Aortic smooth muscle cell (primary cell): ENCODE measurements around the gene B3GALT6. TPM values are rescaled to one million over a fixed set of nuclear protein-coding genes. Genes with fewer than 3 reads are reported as not detected.

ENCODE experiments used
- total RNA-seq: library from RNA; depleted of rRNA; stranded (reverse); fragments of >200 nt; gene quantifications from 2 replicates; pipeline ENCODE4 v1.2.3, GENCODE V29; 2014

B3GALT6 gene
- 16.3 and 21.9 TPM in 2 replicates for total RNA-seq

GRCh38 chr1:1232208-1232795 is at the start of gene B3GALT6:
TSS of gene B3GALT6 (plus strand) at chr1:1232237. CDS start at chr1:1232279, 42 bp downstream.

DNA sequence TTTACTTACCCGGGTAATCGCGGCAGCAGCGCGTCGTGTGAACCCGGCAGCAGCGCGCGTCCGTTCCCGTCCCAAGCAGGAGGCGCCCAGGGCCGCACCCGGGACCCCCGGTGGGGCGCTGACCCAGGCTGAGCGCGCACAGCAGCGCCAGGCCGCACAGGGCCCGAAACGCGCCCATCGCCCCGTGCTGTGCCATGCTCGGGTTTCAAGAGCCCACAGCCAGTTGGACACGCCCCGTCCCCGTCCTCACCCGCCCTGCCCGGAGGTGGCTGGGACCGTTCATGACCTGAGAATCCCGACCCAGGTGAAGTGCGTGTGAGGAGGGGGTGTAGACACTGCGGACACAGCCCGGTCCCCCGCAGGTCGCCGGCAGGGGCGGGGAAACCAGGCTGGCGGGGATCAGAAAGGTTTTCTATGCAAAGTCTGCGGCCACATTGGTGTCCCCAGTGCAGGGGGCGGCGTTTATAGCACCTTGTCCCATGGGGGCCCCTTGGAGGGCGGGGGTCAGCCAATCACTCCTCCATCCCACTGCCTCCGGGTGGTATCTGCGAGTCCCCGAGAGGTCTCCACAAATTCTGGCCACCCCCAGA is 25.6 kb upstream of the B3GALT6 start, which contains the start of gene TNFRSF18:
TNFRSF18 (minus strand) TSS at position 217 of the 590 bp plus-strand sequence; CDS start at position 196, 21 bp downstream.

GRCh38 chr1:1213345-1214265 is 18.4 kb upstream of the B3GALT6 start, which contains the start of gene TNFRSF4:
TSS of gene TNFRSF4 (minus strand) at chr1:1214153. CDS start at chr1:1214127, 26 bp downstream.

GRCh38 chr1:1231400-1232207 is 433 bp upstream of the B3GALT6 start, which contains the start of gene SDF4:
TSS of gene SDF4 (minus strand) at chr1:1232001. CDS start at chr1:1228772, 3,229 bp downstream.

GRCh38 chr1:1246577-1247340 is 14.7 kb downstream of the B3GALT6 start, which contains the start of gene C1QTNF12:
TSS of gene C1QTNF12 (minus strand) at chr1:1246722. CDS start at chr1:1246690, 32 bp downstream.

DNA sequence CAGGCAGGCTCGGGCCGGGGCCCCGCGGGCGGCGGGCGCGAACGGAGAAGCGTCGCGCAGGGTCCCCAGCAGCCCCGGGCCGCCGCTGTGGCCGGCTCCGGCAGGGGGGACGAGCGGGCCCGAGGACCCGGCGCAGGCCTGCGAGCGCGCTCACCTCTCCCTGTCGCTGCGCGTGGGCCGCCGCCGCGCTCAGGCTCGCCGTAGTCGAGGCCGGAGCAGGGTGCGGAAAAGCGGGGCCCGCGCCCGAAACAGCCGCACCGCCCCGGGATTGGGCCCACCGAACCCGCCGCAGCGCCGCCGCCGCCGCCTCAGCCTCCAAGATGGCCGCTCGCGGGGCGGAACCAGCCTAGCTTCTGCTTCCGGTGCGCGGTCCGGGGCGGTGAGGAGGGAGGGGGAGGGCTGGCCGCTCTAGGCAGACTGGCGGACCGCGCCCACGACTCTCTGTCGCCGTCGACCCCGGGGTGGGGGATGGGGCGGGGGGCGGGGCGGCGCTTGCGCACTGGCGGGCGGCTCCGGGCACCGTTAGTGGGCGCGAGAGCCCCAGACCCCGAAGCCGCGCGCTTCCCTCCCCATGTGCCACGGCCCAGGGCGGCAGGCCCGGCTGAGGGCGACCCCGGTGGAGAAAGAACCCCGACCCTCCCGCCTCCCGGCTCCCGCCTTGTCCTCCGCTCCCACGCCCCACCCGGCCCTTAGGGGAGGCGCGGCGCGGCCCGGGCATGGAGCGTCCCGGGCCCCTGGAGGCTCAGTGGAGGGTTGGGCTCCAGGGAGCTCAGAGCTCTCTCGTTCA is 41.7 kb downstream of the B3GALT6 start, which contains the start of gene UBE2J2:
UBE2J2 (minus strand) TSS at position 343 of the 787 bp plus-strand sequence. CDS start 5,862 bp downstream, outside the sequence.

Other genes with a start within 250 kb of the B3GALT6 start
- gene HES4, start 232.1 kb upstream of the B3GALT6 start, total RNA-seq: 0.62 and 3.7 TPM in 2 replicates
- 91.6 and 99.7 TPM in 2 replicates for gene ISG15, start 218.7 kb upstream of the B3GALT6 start, total RNA-seq
- gene AGRN, start 212.1 kb upstream of the B3GALT6 start, total RNA-seq: 15.0 and 24.4 TPM in 2 replicates
- gene RNF223, start 157.9 kb upstream of the B3GALT6 start, total RNA-seq: not detected in 2 replicates
- 4.5 and 5.6 TPM in 2 replicates for gene C1orf159, start 116.1 kb upstream of the B3GALT6 start, total RNA-seq
- not detected in 2 replicates for gene TTLL10, start 58.4 kb upstream of the B3GALT6 start, total RNA-seq
- not detected in 2 replicates for gene TNFRSF18, start 25.6 kb upstream of the B3GALT6 start, total RNA-seq
- gene TNFRSF4, start 18.1 kb upstream of the B3GALT6 start, total RNA-seq: 0.12 and 0.13 TPM in 2 replicates
- 116 and 143 TPM in 2 replicates for gene SDF4, start 236 bp upstream of the B3GALT6 start, total RNA-seq
- gene C1QTNF12, start 14.5 kb downstream of the B3GALT6 start, total RNA-seq: 0.40 and 0.75 TPM in 2 replicates
- gene UBE2J2, start 41.6 kb downstream of the B3GALT6 start, total RNA-seq: 25.6 and 34.3 TPM in 2 replicates
- gene SCNN1D, start 48.2 kb downstream of the B3GALT6 start, total RNA-seq: 0.53 and 0.68 TPM in 2 replicates
- gene ACAP3, start 75.7 kb downstream of the B3GALT6 start, total RNA-seq: 35.4 and 38.3 TPM in 2 replicates
- 11.4 and 16.8 TPM in 2 replicates for gene PUSL1, start 76.4 kb downstream of the B3GALT6 start, total RNA-seq
- 57.1 and 58.8 TPM in 2 replicates for gene INTS11, start 92.4 kb downstream of the B3GALT6 start, total RNA-seq
- 8.6 and 9.9 TPM in 2 replicates for gene CPTP, start 92.6 kb downstream of the B3GALT6 start, total RNA-seq
- 0.06 and 0.26 TPM in 2 replicates for gene TAS1R3, start 99.0 kb downstream of the B3GALT6 start, total RNA-seq
- 63.8 and 102 TPM in 2 replicates for gene DVL1, start 117.2 kb downstream of the B3GALT6 start, total RNA-seq
- 282 and 369 TPM in 2 replicates for gene MXRA8, start 126.3 kb downstream of the B3GALT6 start, total RNA-seq
- 98.4 and 131 TPM in 2 replicates for gene AURKAIP1, start 143.0 kb downstream of the B3GALT6 start, total RNA-seq
- gene CCNL2, start 167.1 kb downstream of the B3GALT6 start, total RNA-seq: 103 and 125 TPM in 2 replicates
- gene MRPL20, start 175.1 kb downstream of the B3GALT6 start, total RNA-seq: 119 and 121 TPM in 2 replicates
- 0.37 and 0.40 TPM in 2 replicates for gene ANKRD65, start 189.0 kb downstream of the B3GALT6 start, total RNA-seq
- gene VWA1, start 203.5 kb downstream of the B3GALT6 start, total RNA-seq: 1.6 and 2.5 TPM in 2 replicates
- gene ATAD3C, start 217.5 kb downstream of the B3GALT6 start, total RNA-seq: 0.56 and 0.66 TPM in 2 replicates
- 14.2 and 22.7 TPM in 2 replicates for gene ATAD3B, start 239.5 kb downstream of the B3GALT6 start, total RNA-seq